C4-2B (cell line): ENCODE results near the gene ZSCAN10.

Experiments
- H3K27ac ChIP-seq: fragments of 450-650 bp; 2 replicates; pipeline ENCODE4 v1.5.1; 2017
- ZFX ChIP-seq: fragments of 450-650 bp; IDR thresholded peaks from 2 replicates; pipeline ENCODE4 v1.6.1; 2017
- TF ChIP-seq, protein P1 (sequence below): fragments of 450-650 bp; conservative IDR thresholded peaks from 2 replicates; pipeline ENCODE4 v1.5.1; 2017; ENCODE audit warnings: mild to moderate bottlenecking

The ZSCAN10 gene

GRCh38 chr16:3129137-3130131, 30.3 kb upstream of the ZSCAN10 start:
- peak overlapping the region; percentile 75 for H3K27ac ChIP-seq
- TF ChIP-seq, protein P1, sequence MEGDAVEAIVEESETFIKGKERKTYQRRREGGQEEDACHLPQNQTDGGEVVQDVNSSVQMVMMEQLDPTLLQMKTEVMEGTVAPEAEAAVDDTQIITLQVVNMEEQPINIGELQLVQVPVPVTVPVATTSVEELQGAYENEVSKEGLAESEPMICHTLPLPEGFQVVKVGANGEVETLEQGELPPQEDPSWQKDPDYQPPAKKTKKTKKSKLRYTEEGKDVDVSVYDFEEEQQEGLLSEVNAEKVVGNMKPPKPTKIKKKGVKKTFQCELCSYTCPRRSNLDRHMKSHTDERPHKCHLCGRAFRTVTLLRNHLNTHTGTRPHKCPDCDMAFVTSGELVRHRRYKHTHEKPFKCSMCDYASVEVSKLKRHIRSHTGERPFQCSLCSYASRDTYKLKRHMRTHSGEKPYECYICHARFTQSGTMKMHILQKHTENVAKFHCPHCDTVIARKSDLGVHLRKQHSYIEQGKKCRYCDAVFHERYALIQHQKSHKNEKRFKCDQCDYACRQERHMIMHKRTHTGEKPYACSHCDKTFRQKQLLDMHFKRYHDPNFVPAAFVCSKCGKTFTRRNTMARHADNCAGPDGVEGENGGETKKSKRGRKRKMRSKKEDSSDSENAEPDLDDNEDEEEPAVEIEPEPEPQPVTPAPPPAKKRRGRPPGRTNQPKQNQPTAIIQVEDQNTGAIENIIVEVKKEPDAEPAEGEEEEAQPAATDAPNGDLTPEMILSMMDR = peak; percentile 97
- TF ChIP-seq ZFX = no peak

GRCh38 chr16:3127745-3128144, 28.7 kb upstream of the ZSCAN10 start:
- TF ChIP-seq, protein P1 = no peak
- no peak for TF ChIP-seq ZFX
- H3K27ac ChIP-seq = no peak overlapping the region

DNA sequence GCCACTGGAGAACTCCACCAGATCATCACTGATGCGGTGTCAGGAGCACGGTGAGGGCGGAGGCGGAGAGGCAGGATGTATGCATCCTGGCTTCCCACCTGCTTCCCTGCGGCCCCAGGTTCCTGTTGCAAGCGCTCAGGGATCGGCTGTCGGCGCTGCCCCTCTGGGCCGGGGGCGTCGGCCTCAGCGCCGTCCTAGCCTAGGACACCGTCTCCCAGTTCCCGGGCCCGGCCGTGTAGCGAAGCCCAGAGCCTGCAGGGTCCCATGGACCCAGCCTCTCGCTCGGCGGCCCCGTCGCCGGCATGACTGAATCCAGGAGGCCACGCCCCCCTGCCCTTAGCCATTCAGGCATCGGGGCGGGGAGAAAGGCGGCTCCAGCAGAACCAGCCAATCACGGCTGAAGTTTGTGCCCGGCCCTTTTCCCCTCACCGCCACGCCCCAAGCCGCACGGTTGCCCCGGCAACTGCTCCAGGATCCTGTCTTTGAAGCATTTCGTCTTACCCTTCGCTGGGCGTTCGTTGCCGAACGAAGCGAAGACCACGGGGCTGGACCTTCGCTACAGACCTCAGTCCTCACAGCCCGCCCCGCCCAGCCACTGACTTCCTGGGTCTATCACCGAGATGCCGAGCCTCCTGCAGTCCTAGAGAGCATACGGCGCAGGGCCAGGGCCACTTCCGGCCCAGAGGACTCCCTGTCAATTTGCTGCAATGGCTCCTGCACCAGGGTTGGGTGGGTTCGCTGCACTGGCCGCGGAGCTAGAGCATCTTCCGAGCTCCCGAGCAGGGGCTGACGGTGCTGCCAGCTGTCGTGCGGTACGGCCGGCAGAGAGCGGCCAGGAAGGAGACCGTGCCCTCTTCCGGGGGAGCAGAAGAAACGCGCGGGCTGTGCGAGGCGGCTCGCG, 25.1 kb upstream of the ZSCAN10 start:
- TF ChIP-seq, protein P1 = peak; percentile 40; the same call in 1 of the 2 replicates
- no peak for TF ChIP-seq ZFX
- H3K27ac ChIP-seq = peak overlapping the region; percentile 80

DNA sequence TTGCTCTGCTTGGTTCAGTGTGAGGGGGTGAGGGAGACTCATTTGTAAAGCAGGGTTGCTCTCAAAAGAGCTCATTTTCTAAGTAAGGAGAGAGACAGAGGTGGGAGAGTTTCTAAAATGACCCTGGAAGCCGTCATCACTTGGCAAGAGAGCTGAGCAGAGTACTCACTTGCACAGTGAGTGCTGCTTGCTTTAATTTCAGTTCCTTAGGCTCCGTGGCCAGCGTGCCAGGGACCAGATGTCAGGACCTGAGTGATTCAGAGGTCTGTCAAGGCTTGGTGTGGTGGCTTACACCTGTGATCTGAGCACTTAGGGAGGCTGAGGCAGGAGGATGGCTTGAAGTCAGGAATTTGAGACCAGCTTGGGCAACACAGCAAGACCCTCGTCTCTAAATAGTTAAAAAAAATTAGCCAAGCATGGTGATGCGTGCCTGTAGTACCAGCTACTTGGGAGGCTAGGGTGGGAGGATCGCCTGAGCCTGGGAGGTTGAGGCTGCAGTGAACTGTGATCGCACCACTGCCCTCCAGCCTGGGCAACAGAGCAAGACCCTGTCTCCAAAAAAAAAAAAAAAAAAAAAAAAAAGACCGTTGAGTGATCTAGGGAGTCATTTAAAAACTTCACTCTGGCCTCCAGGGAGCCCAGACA, 24.0 kb upstream of the ZSCAN10 start:
- TF ChIP-seq, protein P1 = no peak
- no peak for TF ChIP-seq ZFX
- H3K27ac ChIP-seq = no peak overlapping the region

GRCh38 chr16:3121851-3122467, 22.9 kb upstream of the ZSCAN10 start:
- TF ChIP-seq, protein P1 = no peak
- no peak for TF ChIP-seq ZFX
- H3K27ac ChIP-seq = no peak overlapping the region

GRCh38 chr16:3120435-3120834, 21.3 kb upstream of the ZSCAN10 start:
- TF ChIP-seq, protein P1 = no peak
- no peak overlapping the region for H3K27ac ChIP-seq
